DMS114 treated with DMSO at 0.1 percent for 48 hours (cell line): Measurements from ENCODE around the gene OAT.

ENCODE experiments used
- DNase-seq: peaks from one replicate; lab custom pipeline; 2025; ENCODE audit not compliant: unreplicated experiment; lab: John Stamatoyannopoulos, UW

The OAT gene

GRCh38 chr10:124354411-124355382, 64.0 kb downstream of the OAT start:
- DNase-seq = no peak

GRCh38 chr10:124353896-124354295, 64.8 kb downstream of the OAT start:
- no peak for DNase-seq

GRCh38 chr10:124353091-124353815, 65.5 kb downstream of the OAT start:
- no peak for DNase-seq

- DNase-seq = no peak
Measured at GRCh38 chr10:124351481-124352220, 67.1 kb downstream of the OAT start.

- DNase-seq = no peak
Measured at GRCh38 chr10:124350806-124351205, 67.9 kb downstream of the OAT start.

GRCh38 chr10:124349996-124350280, 68.8 kb downstream of the OAT start:
- no peak for DNase-seq

- no peak for DNase-seq
Measured at GRCh38 chr10:124349231-124349995, 69.3 kb downstream of the OAT start.

GRCh38 chr10:124348801-124349200, 69.9 kb downstream of the OAT start:
- DNase-seq = no peak

- DNase-seq = no peak
Measured at GRCh38 chr10:124347956-124348355, 70.8 kb downstream of the OAT start.
